Natural killer cell (primary cell): ENCODE measurements around the gene ADAMTSL1. TPM values are rescaled to one million over a fixed set of nuclear protein-coding genes. Genes with fewer than 3 reads are reported as not detected.

ENCODE experiments used
- ATAC-seq, 3 donors: fragments of 150-1000 bp in 2 of 3; fragments of 200-7000 bp in 1 of 3; cut with Tn5 transposase; 1 replicate in 1 of 3; 2 replicates in 2 of 3; pipeline ENCODE4 v1.10.0; 2021; ENCODE audit warnings: mild to moderate bottlenecking in 2 of 3, moderate library complexity in 2 of 3
- DNase-seq, 2 donors: peaks; one replicate each; pipeline versions ENCODE4 v3.0.0 to v3.0.0-alpha.2; 2013 to 2021; ENCODE audit warnings: mixed read lengths in 1 of 2
- H3K27ac ChIP-seq: one replicate; pipeline ENCODE4 v1.5.1; 2013; ENCODE audit warnings: mild to moderate bottlenecking, low read length
- H3K27me3 ChIP-seq: one replicate; pipeline ENCODE4 v1.6.1; 2013; ENCODE audit warnings: low read length; ENCODE audit not compliant: control insufficient read depth, insufficient read depth
- H3K36me3 ChIP-seq: one replicate; pipeline ENCODE4 v1.6.1; 2013; ENCODE audit warnings: low read length; ENCODE audit not compliant: control insufficient read depth, insufficient read depth
- H3K4me1 ChIP-seq: one replicate; pipeline ENCODE4 v1.6.1; 2013; ENCODE audit warnings: low read length; ENCODE audit not compliant: control insufficient read depth, insufficient read depth
- H3K4me3 ChIP-seq: one replicate; pipeline ENCODE4 v1.5.1; 2013; ENCODE audit warnings: low read length
- H3K9me3 ChIP-seq: one replicate; pipeline ENCODE4 v1.6.1; 2013; ENCODE audit warnings: low read length; ENCODE audit not compliant: control insufficient read depth, insufficient read depth
- H3K27ac Mint-ChIP-seq, 2 donors: one replicate each; pipeline ENCODE4 v1.8.0; 2022; ENCODE audit warnings: mild to moderate bottlenecking in 2 of 2, mixed read lengths in 2 of 2, moderate library complexity in 1 of 2
- H3K27me3 Mint-ChIP-seq, 2 donors: one replicate each; pipeline ENCODE4 v1.8.0; 2022; ENCODE audit warnings: low read depth in 2 of 2, mixed read lengths in 2 of 2
- H3K36me3 Mint-ChIP-seq: one replicate; pipeline ENCODE4 v1.8.0; 2022; ENCODE audit warnings: mixed read lengths
- H3K4me1 Mint-ChIP-seq, 2 donors: one replicate each; pipeline ENCODE4 v1.8.0; 2022; ENCODE audit warnings: mixed read lengths in 2 of 2
- H3K4me3 Mint-ChIP-seq: one replicate; pipeline ENCODE4 v1.8.0; 2022; ENCODE audit warnings: mild to moderate bottlenecking, moderate library complexity, mixed read lengths
- H3K9me3 Mint-ChIP-seq, 2 donors: one replicate each; pipeline ENCODE4 v1.8.0; 2022; ENCODE audit warnings: mixed read lengths in 2 of 2
- WGBS: methylation state at CpG from one replicate; pipeline ENCODE4 v1.1.7; 2013; ENCODE audit warnings: missing lambda C conversion rate; ENCODE audit not compliant: insufficient coverage; 5-methylcytosine and 5-hydroxymethylcytosine counted together
- intact Hi-C: fragments of 100-400 bp; cut with micrococcal nuclease; formaldehyde crosslinking; loops from one replicate; pipeline ENCODE4 v1.14.2; 2022
- total RNA-seq, 4 donors: library from RNA; stranded (reverse); fragments of 120-200 nt in 1 of 4; gene quantifications; one replicate each; pipeline versions ENCODE4 v1.2.3 to v1.2.4, GENCODE V29; 2013 to 2022
- TF ChIP-seq, protein P1 (sequence below): fragments of 200-600 bp; IDR thresholded peaks from one replicate; pipeline ENCODE4 v1.8.0; 2022; ENCODE audit warnings: antibody characterized with exemption

The ADAMTSL1 gene
- total RNA-seq, 3 donors from 2014 or later (not counting 1 experiment from before 2014, with no cell fraction given), result not detected

DNA sequence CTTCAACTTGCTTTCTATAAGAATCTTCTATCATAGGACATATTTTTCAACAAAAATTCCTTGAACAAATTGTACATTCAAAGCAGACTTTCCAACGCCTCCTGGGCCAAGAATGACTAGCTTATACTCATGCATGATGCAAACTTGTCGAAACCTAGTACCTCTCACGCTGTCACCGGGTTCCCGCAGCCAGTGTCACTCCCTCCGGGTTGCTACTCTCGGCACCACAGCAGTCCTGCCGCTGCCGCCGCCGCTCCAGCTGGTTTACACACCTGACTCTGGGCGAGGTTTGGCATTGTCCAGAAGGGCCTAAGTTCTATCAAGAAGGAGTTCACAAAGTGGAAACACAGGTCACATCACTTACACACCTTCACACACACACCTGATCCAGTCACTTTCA, 244.4 kb downstream of the ADAMTSL1 start:
- no peak for DNase-seq
- no peaks in the 10 kb centered on the region for H3K4me1 Mint-ChIP-seq
- H3K27me3 Mint-ChIP-seq, result no peaks in the 10 kb centered on the region
- no peaks in the 10 kb centered on the region for H3K36me3 Mint-ChIP-seq
- Histone ChIP-seq H3K4me3 (no peak overlapping the region), H3K27ac (no peak overlapping the region), H3K36me3 (no peaks in the 10 kb centered on the region), H3K4me1 (no peaks in the 10 kb centered on the region), H3K27me3 (no peaks in the 10 kb centered on the region), H3K9me3 (no peaks in the 10 kb centered on the region)
- WGBS, result 87% methylated on average over 12 of the region's 12 CpGs
- intact Hi-C loops, result no loop called here
- H3K27ac Mint-ChIP-seq, result no peak overlapping the region
- H3K4me3 Mint-ChIP-seq, result no peak overlapping the region
- peaks cover 0 to 3% of the 10 kb centered on the region in 2 donors for H3K9me3 Mint-ChIP-seq
- TF ChIP-seq, protein P1, sequence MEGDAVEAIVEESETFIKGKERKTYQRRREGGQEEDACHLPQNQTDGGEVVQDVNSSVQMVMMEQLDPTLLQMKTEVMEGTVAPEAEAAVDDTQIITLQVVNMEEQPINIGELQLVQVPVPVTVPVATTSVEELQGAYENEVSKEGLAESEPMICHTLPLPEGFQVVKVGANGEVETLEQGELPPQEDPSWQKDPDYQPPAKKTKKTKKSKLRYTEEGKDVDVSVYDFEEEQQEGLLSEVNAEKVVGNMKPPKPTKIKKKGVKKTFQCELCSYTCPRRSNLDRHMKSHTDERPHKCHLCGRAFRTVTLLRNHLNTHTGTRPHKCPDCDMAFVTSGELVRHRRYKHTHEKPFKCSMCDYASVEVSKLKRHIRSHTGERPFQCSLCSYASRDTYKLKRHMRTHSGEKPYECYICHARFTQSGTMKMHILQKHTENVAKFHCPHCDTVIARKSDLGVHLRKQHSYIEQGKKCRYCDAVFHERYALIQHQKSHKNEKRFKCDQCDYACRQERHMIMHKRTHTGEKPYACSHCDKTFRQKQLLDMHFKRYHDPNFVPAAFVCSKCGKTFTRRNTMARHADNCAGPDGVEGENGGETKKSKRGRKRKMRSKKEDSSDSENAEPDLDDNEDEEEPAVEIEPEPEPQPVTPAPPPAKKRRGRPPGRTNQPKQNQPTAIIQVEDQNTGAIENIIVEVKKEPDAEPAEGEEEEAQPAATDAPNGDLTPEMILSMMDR, result no peak
- ATAC-seq, result no peak

DNA sequence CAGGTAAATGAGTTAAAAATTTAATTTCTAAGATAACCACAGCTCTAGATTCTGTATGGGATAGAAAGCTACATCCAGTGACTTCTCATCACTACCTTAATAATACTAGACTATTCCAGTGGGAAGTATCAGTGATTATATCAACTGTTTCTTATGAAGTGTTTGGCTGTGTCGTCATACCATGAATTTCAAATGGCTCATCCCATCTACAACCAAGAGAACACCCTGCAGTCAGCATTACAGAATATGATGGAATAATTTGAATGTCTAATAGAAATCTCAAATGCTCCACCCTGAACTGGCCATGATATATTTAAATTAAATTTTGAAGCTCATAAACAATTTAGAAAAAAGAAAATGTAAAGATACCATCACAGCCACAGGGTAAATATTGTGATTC, 245.0 kb downstream of the ADAMTSL1 start:
- H3K4me3 Mint-ChIP-seq, result no peak overlapping the region

DNA sequence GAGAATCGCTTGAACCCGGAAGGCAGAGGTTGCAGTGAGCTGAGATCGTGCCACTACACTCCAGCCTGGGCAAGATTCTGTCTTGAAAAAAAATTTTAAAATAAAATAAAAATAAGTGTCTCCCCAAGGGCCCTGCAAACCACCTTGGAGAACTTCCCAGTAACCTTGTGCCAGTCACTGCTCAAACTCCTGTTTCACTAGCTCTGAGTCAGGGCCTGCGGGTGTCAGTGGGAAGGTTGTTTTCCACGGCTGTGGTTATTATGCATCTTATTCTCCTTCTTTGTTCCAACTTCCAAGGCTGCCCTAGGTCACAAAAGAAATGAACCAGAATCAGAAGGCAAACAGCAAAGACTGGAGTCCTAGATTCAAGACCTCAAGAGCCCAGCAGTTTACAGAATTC, 246.7 kb downstream of the ADAMTSL1 start:
- H3K9me3 ChIP-seq, result no peaks in the 10 kb centered on the region
- Mint-ChIP-seq H3K36me3 (no peaks in the 10 kb centered on the region), H3K9me3 (no peaks in the 10 kb centered on the region), H3K4me3 (no peak overlapping the region), H3K27me3 (peaks cover 0 to 3% of the 10 kb centered on the region in 2 donors), H3K4me1 (no peaks in the 10 kb centered on the region), H3K27ac (no peak overlapping the region)
- TF ChIP-seq, protein P1, result no peak
- ATAC-seq, result no peak
- no peaks in the 10 kb centered on the region for H3K27me3 ChIP-seq
- intact Hi-C loops, result no loop called here
- H3K27ac ChIP-seq, result no peak overlapping the region
- 86% methylated on average over 5 of the region's 5 CpGs for WGBS
- no peaks in the 10 kb centered on the region for H3K36me3 ChIP-seq
- no peaks in the 10 kb centered on the region for H3K4me1 ChIP-seq
- H3K4me3 ChIP-seq, result no peak overlapping the region
- DNase-seq, result no peak

More for the DNA sequence above, 245.0 kb downstream of the ADAMTSL1 start:
- Mint-ChIP-seq H3K4me1 (no peaks in the 10 kb centered on the region), H3K9me3 (peaks cover 0 to 2% of the 10 kb centered on the region in 2 donors), H3K27ac (no peak overlapping the region), H3K27me3 (no peaks in the 10 kb centered on the region), H3K36me3 (no peaks in the 10 kb centered on the region)
- no peak overlapping the region for H3K27ac ChIP-seq
- TF ChIP-seq, protein P1, result no peak
- DNase-seq, result no peak
- ATAC-seq, result no peak
- no peaks in the 10 kb centered on the region for H3K4me1 ChIP-seq
- WGBS, result no CpG with 5 or more reads among the region's 1 CpG
- H3K36me3 ChIP-seq, result no peaks in the 10 kb centered on the region
- H3K27me3 ChIP-seq, result no peaks in the 10 kb centered on the region
- H3K4me3 ChIP-seq, result no peak overlapping the region
- H3K9me3 ChIP-seq, result no peaks in the 10 kb centered on the region
- intact Hi-C loops, result no loop called here

DNA sequence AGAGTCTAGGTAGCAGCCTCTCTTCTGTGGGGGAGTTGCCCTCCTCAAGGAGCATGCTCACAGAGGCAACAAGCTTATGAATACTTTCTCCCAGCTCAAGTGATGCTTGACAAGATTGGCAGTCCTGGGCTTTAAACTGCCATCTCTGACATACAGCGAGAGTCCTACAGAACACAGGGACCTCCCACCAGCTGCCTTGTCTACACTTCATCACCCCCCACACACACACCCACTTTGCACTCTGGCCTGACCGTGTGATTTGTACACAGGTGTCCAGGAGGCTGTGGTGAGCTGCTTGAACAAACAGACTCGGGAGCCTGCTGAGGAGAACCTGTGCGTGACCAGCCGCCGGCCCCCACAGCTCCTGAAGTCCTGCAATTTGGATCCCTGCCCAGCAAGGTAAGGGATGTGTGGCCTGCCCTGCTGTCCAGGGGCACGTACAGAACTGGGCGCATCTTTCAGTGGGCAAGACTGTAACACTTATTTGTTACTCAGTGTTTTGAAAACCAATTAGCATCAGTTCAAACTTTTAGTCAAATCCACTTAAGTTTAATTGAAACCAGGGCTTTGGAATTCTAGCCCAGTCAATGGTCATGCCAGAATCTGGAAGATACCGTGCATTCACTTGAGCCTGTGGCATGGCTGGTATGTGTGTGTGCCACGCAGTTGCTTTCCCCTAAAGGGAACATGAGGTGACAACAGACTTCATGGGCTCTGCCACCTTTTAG, 247.5 kb downstream of the ADAMTSL1 start:
- no peak for DNase-seq
- TF ChIP-seq, protein P1, result no peak
- Histone ChIP-seq H3K27ac (no peak overlapping the region), H3K4me1 (no peaks in the 10 kb centered on the region), H3K27me3 (no peaks in the 10 kb centered on the region), H3K9me3 (no peaks in the 10 kb centered on the region), H3K36me3 (no peaks in the 10 kb centered on the region), H3K4me3 (no peak overlapping the region)
- Mint-ChIP-seq H3K27me3 (peaks cover 0 to 3% of the 10 kb centered on the region in 2 donors), H3K36me3 (no peaks in the 10 kb centered on the region), H3K4me3 (no peak overlapping the region), H3K4me1 (no peaks in the 10 kb centered on the region), H3K9me3 (no peaks in the 10 kb centered on the region), H3K27ac (no peak overlapping the region)
- no peak for ATAC-seq
- intact Hi-C loops, result no loop called here
- WGBS, result 91% methylated on average over 10 of the region's 10 CpGs
